ENCODE data around the gene CAPN14.
A peak's percentile ranks its signal among the peaks of the same experiment; 100 is the strongest.

Gene CAPN14

GRCh38 chr2:31137211-31138036 is 79.9 kb downstream of the CAPN14 start:
- Histone ChIP-seq H3K4me3 (ENCODE audit: low read depth, low read length) (peak overlapping the region; percentile 48), H3K9me3 (ENCODE audit: control insufficient read depth, insufficient read depth, low read depth, low read length) (no peaks in the 10 kb centered on the region), H3K27ac (ENCODE audit: extremely low read depth, low read depth, low read length) (peak overlapping the region; percentile 61; the same call in 1 of the 2 replicates), H3K36me3 (ENCODE audit: control insufficient read depth in 2 of 2, insufficient read depth in 1 of 2, low read length in 2 of 2) (no peaks in the 10 kb centered on the region), H3K4me1 (ENCODE audit: control insufficient read depth, insufficient read depth, low read length) (no peaks in the 10 kb centered on the region)
- POLR2A ChIA-PET = no interaction called here
- TF ChIP-seq ZBTB26 (tag by site-specific recombination; optimal IDR thresholded peaks at IDR 0.05) (peak; percentile 62), ZNF26 (tag by site-specific recombination; IDR thresholded peaks at IDR 0.05) (no peak), ZSCAN16 (tag by site-specific recombination; IDR thresholded peaks at IDR 0.05) (no peak), FEZF1 (tag by site-specific recombination; IDR thresholded peaks at IDR 0.05) (no peak), KLF1 (tag by site-specific recombination; IDR thresholded peaks at IDR 0.05) (no peak), ZNF362 (tag by site-specific recombination; IDR thresholded peaks at IDR 0.05) (no peak), ZNF658 (tag by site-specific recombination; IDR thresholded peaks at IDR 0.05) (no peak), ZNF600 (tag by site-specific recombination; IDR thresholded peaks at IDR 0.05) (peak; percentile 38; the same call in 1 of the 2 replicates), ZBTB8A (tag by site-specific recombination; IDR thresholded peaks at IDR 0.05) (peak; percentile 26; the same call in 1 of the 2 replicates), ZNF394 (tag by site-specific recombination; IDR thresholded peaks at IDR 0.05; ENCODE audit: borderline replicate concordance) (no peak)
- CTCF ChIA-PET = interaction anchor here (0.7 to 1.5 kb wide), 10 partner anchors 14 to 426 kb away, joined by 3 to 6 read pairs (median 3); partner anchors contain the start of gene EHD3

GRCh38 chr2:31136732-31137131 is 80.6 kb downstream of the CAPN14 start:
- no peaks in the 10 kb centered on the region for H3K9me3 ChIP-seq (ENCODE audit: control insufficient read depth, insufficient read depth, low read depth, low read length)
- ChIA-PET CTCF (no interaction called here), POLR2A (no interaction called here)
- no peak for TF ChIP-seq ZBTB17 (tag by site-specific recombination; IDR thresholded peaks at IDR 0.05)
- no peak for TF ChIP-seq ZNF701 (tag by site-specific recombination; IDR thresholded peaks at IDR 0.05)
- TF ChIP-seq ZNF514 (tag by site-specific recombination; IDR thresholded peaks at IDR 0.05) = no peak
- no peak for TF ChIP-seq YY1 (tag by site-specific recombination; IDR thresholded peaks at IDR 0.05)
- no peak for TF ChIP-seq SP2 (tag by site-specific recombination; IDR thresholded peaks at IDR 0.05)
- TF ChIP-seq BCL11B (tag by site-specific recombination; IDR thresholded peaks at IDR 0.05; ENCODE audit: low read depth) = no peak
- TF ChIP-seq ZNF621 (tag by site-specific recombination; IDR thresholded peaks at IDR 0.05) = no peak
- TF ChIP-seq ZBTB11 (tag by site-specific recombination; conservative IDR thresholded peaks at IDR 0.05; ENCODE audit: low read depth) = no peak
- no peak for TF ChIP-seq ZNF18 (tag by site-specific recombination; IDR thresholded peaks at IDR 0.05)
- H3K4me1 ChIP-seq (ENCODE audit: control insufficient read depth, insufficient read depth, low read length) = no peaks in the 10 kb centered on the region
- no peak overlapping the region for H3K4me3 ChIP-seq (ENCODE audit: low read depth, low read length)
- no peaks in the 10 kb centered on the region for H3K36me3 ChIP-seq (ENCODE audit: control insufficient read depth in 2 of 2, insufficient read depth in 1 of 2, low read length in 2 of 2)
- H3K27ac ChIP-seq (ENCODE audit: extremely low read depth, low read depth, low read length) = no peak overlapping the region
